HCT116 (cell line): ENCODE results near the gene DPH1.

Experiments used
- CEBPB ChIP-seq: IDR thresholded peaks from 2 replicates; pipeline ENCODE4 v1.6.1; 2012; ENCODE audit warnings: low read depth
- EZH2 ChIP-seq: fragments of 200-600 bp; sonication (generic); IDR thresholded peaks from 2 replicates; pipeline ENCODE4 v1.6.1; 2017; ENCODE audit warnings: antibody characterized with exemption, mixed run types
- JUND ChIP-seq: IDR thresholded peaks from 2 replicates; pipeline ENCODE4 v1.6.1; 2012
- POLR2A ChIP-seq: IDR thresholded peaks from 2 replicates; pipeline ENCODE4 v1.7.0; 2011; ENCODE audit warnings: borderline replicate concordance; ENCODE audit not compliant: insufficient read depth, insufficient read length; ENCODE audit errors: extremely low read depth
- TF ChIP-seq, protein P1 (sequence below), 3 experiments: fragments of 200-600 bp in 1 of 3; sonication (generic) in 1 of 3; IDR thresholded peaks in 2 of 3; conservative IDR thresholded peaks in 1 of 3; 2 replicates each; pipeline ENCODE4 v1.5.1; 2012 to 2017; ENCODE audit warnings: low read depth in 2 of 3, low read length in 2 of 3, antibody characterized with exemption in 1 of 3, borderline replicate concordance in 1 of 3, control low read depth in 1 of 3, mild to moderate bottlenecking in 1 of 3, mixed read lengths in 1 of 3, mixed run types in 1 of 3, moderate library complexity in 1 of 3; ENCODE audit not compliant: insufficient read depth in 1 of 3
- TF ChIP-seq, protein P2 (sequence below): IDR thresholded peaks from 2 replicates; pipeline ENCODE4 v1.6.1; 2012
- TF ChIP-seq, protein P3 (sequence below): IDR thresholded peaks from 2 replicates; pipeline ENCODE4 v1.6.1; 2012; ENCODE audit warnings: low read depth
- TF ChIP-seq, protein P4 (sequence below): IDR thresholded peaks from 2 replicates; pipeline ENCODE4 v1.6.1; 2012

DNA sequence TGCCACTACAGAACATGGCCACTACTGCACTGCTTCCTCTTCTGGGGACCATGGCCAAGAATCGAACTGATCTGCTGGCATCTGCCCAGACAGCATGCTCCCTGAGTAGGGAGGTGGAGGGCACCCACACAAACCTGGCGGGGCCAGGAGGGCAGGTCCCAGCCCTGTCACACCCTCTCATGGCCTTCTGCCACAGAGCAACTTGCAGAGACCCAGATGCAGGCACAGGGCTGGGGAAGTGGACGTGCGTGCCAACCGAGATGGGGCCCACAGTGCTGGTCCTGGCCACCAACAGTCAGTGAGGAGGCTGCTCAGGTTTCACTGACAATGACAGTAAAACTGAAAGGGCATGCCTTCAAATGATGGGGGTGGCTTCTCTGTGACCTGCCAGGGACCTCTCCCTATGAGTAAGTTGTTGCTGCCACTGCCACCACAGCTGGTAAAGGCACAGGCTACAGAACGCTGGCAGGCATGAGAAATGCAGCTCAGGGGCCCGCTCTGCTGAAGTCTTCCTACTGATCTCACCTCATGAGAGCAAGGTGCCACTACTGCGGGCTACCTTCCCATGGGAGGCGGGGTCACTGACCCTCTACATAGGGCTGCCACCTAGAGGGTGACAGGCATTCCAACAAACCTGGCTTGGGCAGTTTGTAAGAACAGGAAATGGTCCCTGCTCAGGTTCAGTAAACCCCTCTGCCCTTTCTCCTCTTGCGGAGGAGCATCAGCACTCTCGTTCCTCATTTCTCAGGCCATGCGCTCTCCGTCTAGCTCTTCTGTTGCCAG lies 40.5 kb downstream of the DPH1 start:
- TF ChIP-seq, protein P1, sequence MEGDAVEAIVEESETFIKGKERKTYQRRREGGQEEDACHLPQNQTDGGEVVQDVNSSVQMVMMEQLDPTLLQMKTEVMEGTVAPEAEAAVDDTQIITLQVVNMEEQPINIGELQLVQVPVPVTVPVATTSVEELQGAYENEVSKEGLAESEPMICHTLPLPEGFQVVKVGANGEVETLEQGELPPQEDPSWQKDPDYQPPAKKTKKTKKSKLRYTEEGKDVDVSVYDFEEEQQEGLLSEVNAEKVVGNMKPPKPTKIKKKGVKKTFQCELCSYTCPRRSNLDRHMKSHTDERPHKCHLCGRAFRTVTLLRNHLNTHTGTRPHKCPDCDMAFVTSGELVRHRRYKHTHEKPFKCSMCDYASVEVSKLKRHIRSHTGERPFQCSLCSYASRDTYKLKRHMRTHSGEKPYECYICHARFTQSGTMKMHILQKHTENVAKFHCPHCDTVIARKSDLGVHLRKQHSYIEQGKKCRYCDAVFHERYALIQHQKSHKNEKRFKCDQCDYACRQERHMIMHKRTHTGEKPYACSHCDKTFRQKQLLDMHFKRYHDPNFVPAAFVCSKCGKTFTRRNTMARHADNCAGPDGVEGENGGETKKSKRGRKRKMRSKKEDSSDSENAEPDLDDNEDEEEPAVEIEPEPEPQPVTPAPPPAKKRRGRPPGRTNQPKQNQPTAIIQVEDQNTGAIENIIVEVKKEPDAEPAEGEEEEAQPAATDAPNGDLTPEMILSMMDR (IDR thresholded peaks at IDR 0.05 in 2 of 3, conservative IDR thresholded peaks at IDR 0.05 in 1 of 3; ENCODE audit: borderline replicate concordance in 1 of 3, insufficient read depth in 1 of 3, low read depth in 2 of 3, low read length in 2 of 3): no peak
- TF ChIP-seq, protein P2, sequence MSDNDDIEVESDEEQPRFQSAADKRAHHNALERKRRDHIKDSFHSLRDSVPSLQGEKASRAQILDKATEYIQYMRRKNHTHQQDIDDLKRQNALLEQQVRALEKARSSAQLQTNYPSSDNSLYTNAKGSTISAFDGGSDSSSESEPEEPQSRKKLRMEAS: no peak
- TF ChIP-seq, protein P3, sequence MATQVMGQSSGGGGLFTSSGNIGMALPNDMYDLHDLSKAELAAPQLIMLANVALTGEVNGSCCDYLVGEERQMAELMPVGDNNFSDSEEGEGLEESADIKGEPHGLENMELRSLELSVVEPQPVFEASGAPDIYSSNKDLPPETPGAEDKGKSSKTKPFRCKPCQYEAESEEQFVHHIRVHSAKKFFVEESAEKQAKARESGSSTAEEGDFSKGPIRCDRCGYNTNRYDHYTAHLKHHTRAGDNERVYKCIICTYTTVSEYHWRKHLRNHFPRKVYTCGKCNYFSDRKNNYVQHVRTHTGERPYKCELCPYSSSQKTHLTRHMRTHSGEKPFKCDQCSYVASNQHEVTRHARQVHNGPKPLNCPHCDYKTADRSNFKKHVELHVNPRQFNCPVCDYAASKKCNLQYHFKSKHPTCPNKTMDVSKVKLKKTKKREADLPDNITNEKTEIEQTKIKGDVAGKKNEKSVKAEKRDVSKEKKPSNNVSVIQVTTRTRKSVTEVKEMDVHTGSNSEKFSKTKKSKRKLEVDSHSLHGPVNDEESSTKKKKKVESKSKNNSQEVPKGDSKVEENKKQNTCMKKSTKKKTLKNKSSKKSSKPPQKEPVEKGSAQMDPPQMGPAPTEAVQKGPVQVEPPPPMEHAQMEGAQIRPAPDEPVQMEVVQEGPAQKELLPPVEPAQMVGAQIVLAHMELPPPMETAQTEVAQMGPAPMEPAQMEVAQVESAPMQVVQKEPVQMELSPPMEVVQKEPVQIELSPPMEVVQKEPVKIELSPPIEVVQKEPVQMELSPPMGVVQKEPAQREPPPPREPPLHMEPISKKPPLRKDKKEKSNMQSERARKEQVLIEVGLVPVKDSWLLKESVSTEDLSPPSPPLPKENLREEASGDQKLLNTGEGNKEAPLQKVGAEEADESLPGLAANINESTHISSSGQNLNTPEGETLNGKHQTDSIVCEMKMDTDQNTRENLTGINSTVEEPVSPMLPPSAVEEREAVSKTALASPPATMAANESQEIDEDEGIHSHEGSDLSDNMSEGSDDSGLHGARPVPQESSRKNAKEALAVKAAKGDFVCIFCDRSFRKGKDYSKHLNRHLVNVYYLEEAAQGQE: no peak
- TF ChIP-seq EZH2 (no peak), CEBPB (no peak), POLR2A (no peak), JUND (no peak)
- TF ChIP-seq, protein P4, sequence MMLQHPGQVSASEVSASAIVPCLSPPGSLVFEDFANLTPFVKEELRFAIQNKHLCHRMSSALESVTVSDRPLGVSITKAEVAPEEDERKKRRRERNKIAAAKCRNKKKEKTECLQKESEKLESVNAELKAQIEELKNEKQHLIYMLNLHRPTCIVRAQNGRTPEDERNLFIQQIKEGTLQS: no peak
